ENCODE data around the gene WWOX. TPM values are rescaled to one million over a fixed set of nuclear protein-coding genes. Genes with fewer than 3 reads are reported as not detected.

WWOX gene
- polyA plus RNA-seq, 1 donor (not counting 4 experiments of a cell fraction or from before 2014, with no cell fraction given) = 5.1 TPM

- H2AFZ ChIP-seq (ENCODE audit: control insufficient read depth, low read length) = no peak overlapping the region
- DNase-seq (ENCODE audit: low read depth, low spot score) (no peak), FAIRE-seq (no peak)
- no peaks in the 10 kb centered on the region for H3K4me1 ChIP-seq (ENCODE audit: control insufficient read depth, extremely low read depth, insufficient read depth, low read length)
- H3K36me3 ChIP-seq (ENCODE audit: control insufficient read depth in 2 of 2, extremely low read depth in 1 of 2, insufficient read depth in 2 of 2, low read length in 2 of 2) = no peaks in the 10 kb centered on the region
- no peaks in the 10 kb centered on the region for H3K27me3 ChIP-seq (ENCODE audit: control insufficient read depth, extremely low read depth, insufficient read depth, low read length)
- dilution Hi-C loops (cut with MboI; ENCODE audit: extremely low pct_ligation_motif_present, low sequenced_read_pairs) = no loop called here
- no peak overlapping the region for H3K4me3 ChIP-seq (ENCODE audit: control insufficient read depth in 2 of 3, extremely low read depth in 1 of 3, insufficient read depth in 2 of 3, low read depth in 1 of 3, low read length in 3 of 3)
- TF ChIP-seq EZH2 (IDR thresholded peaks at IDR 0.05; ENCODE audit: low read length) = no peak
- TF ChIP-seq CTCF (optimal IDR thresholded peaks at IDR 0.05 in 1 of 3, IDR thresholded peaks at IDR 0.05 in 1 of 3, conservative IDR thresholded peaks at IDR 0.05 in 1 of 3; ENCODE audit: extremely low read depth in 1 of 3, insufficient read depth in 2 of 3, low read length in 3 of 3) = no peak
- H3K9ac ChIP-seq (ENCODE audit: control insufficient read depth, extremely low read depth, insufficient read depth, low read length) = no peak overlapping the region
- H3K9me1 ChIP-seq (ENCODE audit: control insufficient read depth, extremely low read depth, insufficient read depth, low read length) = peaks cover 2% of the 10 kb centered on the region
- no peaks in the 10 kb centered on the region for H3K79me2 ChIP-seq (ENCODE audit: control insufficient read depth, insufficient read depth, low read length)
- H3K9me3 ChIP-seq (ENCODE audit: control insufficient read depth, low read depth, low read length) = no peaks in the 10 kb centered on the region
- H4K20me1 ChIP-seq (ENCODE audit: control insufficient read depth, extremely low read depth, insufficient read depth, low read length) = no peaks in the 10 kb centered on the region
- no peak overlapping the region for H3K27ac ChIP-seq (ENCODE audit: control insufficient read depth, insufficient read depth, low read length)
- no peak overlapping the region for H3K4me2 ChIP-seq (ENCODE audit: control insufficient read depth, extremely low read depth, insufficient read depth, low read depth, low read length)
Observed at GRCh38 chr16:78140818-78141466, 41.5 kb downstream of the WWOX start.

- Histone ChIP-seq H3K4me3 (ENCODE audit: control insufficient read depth in 2 of 3, extremely low read depth in 1 of 3, insufficient read depth in 2 of 3, low read depth in 1 of 3, low read length in 3 of 3) (no peak overlapping the region), H4K20me1 (ENCODE audit: control insufficient read depth, extremely low read depth, insufficient read depth, low read length) (no peaks in the 10 kb centered on the region), H3K27ac (ENCODE audit: control insufficient read depth, insufficient read depth, low read length) (no peak overlapping the region), H2AFZ (ENCODE audit: control insufficient read depth, low read length) (no peak overlapping the region), H3K9ac (ENCODE audit: control insufficient read depth, extremely low read depth, insufficient read depth, low read length) (no peak overlapping the region), H3K9me1 (ENCODE audit: control insufficient read depth, extremely low read depth, insufficient read depth, low read length) (peaks cover 2% of the 10 kb centered on the region), H3K4me2 (ENCODE audit: control insufficient read depth, extremely low read depth, insufficient read depth, low read depth, low read length) (no peak overlapping the region), H3K79me2 (ENCODE audit: control insufficient read depth, insufficient read depth, low read length) (no peaks in the 10 kb centered on the region), H3K4me1 (ENCODE audit: control insufficient read depth, extremely low read depth, insufficient read depth, low read length) (no peaks in the 10 kb centered on the region), H3K36me3 (ENCODE audit: control insufficient read depth in 2 of 2, extremely low read depth in 1 of 2, insufficient read depth in 2 of 2, low read length in 2 of 2) (no peaks in the 10 kb centered on the region), H3K9me3 (ENCODE audit: control insufficient read depth, low read depth, low read length) (no peaks in the 10 kb centered on the region), H3K27me3 (ENCODE audit: control insufficient read depth, extremely low read depth, insufficient read depth, low read length) (no peaks in the 10 kb centered on the region)
- DNase-seq (ENCODE audit: low read depth, low spot score) (no peak), FAIRE-seq (no peak)
- TF ChIP-seq CTCF (optimal IDR thresholded peaks at IDR 0.05 in 1 of 3, IDR thresholded peaks at IDR 0.05 in 1 of 3, conservative IDR thresholded peaks at IDR 0.05 in 1 of 3; ENCODE audit: extremely low read depth in 1 of 3, insufficient read depth in 2 of 3, low read length in 3 of 3) (no peak), EZH2 (IDR thresholded peaks at IDR 0.05; ENCODE audit: low read length) (no peak)
- dilution Hi-C loops (cut with MboI; ENCODE audit: extremely low pct_ligation_motif_present, low sequenced_read_pairs) = no loop called here
Observed at GRCh38 chr16:78142788-78143187, 43.3 kb downstream of the WWOX start.

All from keratinocyte (primary cell).